ENCODE data around the gene FAM120A. TPM values are rescaled to one million over a fixed set of nuclear protein-coding genes. Genes with fewer than 3 reads are reported as not detected.

FAM120A gene
- total and polyA plus RNA-seq, 9 of the 15 experiments (the other 6 are each of a cell fraction or from before 2014, with no cell fraction given): 8.7 to 71.0 (median 42.2) TPM

DNA sequence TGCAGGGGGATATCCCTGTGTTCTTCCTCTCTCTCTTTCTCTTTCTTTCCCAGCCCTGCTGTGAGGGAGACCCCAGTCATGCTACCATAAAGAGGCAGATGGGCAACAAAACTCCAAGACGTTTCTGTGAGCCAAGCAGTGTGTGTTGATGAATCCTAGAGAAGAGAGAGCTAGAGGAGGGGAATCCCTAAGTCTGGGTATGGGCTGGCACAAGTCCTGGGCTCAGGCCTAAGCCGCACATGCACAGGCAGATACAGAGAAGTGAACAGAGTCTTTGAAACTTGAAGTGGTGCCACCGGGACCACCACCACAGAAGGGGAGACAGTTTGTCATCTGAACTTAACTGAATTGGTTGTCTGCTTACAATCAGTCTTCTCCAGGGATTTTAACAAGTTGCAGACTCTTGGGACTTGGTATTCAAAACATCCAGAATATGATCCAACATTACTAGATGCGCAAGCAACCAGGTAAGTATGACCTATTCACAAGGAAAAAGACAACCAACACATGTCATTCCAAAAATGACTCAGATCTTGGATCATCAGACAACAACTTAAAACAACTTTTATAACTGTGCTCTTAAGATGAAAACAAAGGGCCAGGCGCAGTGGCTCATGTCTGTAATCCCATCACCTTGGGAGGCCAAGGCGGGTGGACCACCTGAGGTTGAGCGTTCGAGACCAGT, 10.4 kb upstream of the FAM120A start (continued):
- TF ChIP-seq, protein P1, sequence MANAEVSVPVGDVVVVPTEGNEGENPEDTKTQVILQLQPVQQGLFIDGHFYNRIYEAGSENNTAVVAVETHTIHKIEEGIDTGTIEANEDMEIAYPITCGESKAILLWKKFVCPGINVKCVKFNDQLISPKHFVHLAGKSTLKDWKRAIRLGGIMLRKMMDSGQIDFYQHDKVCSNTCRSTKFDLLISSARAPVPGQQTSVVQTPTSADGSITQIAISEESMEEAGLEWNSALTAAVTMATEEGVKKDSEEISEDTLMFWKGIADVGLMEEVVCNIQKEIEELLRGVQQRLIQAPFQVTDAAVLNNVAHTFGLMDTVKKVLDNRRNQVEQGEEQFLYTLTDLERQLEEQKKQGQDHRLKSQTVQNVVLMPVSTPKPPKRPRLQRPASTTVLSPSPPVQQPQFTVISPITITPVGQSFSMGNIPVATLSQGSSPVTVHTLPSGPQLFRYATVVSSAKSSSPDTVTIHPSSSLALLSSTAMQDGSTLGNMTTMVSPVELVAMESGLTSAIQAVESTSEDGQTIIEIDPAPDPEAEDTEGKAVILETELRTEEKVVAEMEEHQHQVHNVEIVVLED (CRISPR knock-in tag; IDR thresholded peaks at IDR 0.05): no peak
- no peak for TF ChIP-seq BACH1 (tag; IDR thresholded peaks at IDR 0.05)
- no peak for TF ChIP-seq PYGO2 (tag; IDR thresholded peaks at IDR 0.05)
- no peak for TF ChIP-seq ZFP30 (CRISPR knock-in tag; IDR thresholded peaks at IDR 0.05; ENCODE audit: borderline replicate concordance)
- no peak for TF ChIP-seq HDAC2 (IDR thresholded peaks at IDR 0.05)
- no peak for TF ChIP-seq ZNF124 (CRISPR knock-in tag; IDR thresholded peaks at IDR 0.05)
- TF ChIP-seq SP2 (IDR thresholded peaks at IDR 0.05; ENCODE audit: extremely low read depth, low read depth, low read length, poor library complexity, severe bottlenecking): no peak
- no peak for TF ChIP-seq ZFX (CRISPR knock-in tag; IDR thresholded peaks at IDR 0.05)

DNA sequence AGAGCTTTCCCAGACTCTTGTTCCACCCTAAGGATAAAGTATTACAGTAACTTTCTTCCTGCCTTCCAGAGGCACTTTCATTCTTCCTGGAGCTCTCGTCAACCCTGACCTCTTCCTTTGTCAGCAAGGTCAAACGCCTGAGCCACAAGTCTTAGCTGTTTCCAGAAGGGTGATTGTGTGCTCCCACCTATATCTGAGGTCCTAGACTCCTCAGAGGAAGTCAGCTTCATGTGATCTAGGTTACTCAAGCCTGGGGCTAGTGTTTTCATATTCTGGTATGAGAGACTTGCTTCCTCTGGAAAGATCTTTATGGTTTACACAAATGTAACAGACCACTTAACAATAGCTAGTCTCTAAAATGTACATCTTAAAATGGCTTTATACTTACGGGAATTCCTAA, 5.4 kb upstream of the FAM120A start:
- no TSS peak for BruUV-seq (replicated peaks)
- no peak overlapping the region for H3K4me2 ChIP-seq (ENCODE audit: insufficient read depth, low read length)
- no peak overlapping the region for H2AFZ ChIP-seq (ENCODE audit: low read depth, low read length)
- peaks cover 4 to 6% of the 10 kb centered on the region in 2 experiments; a peak in 4 of 5 replicates for H3K4me1 ChIP-seq (replicated peaks in 1 of 2; ENCODE audit: control insufficient read depth in 2 of 2, insufficient read depth in 2 of 2, low read length in 2 of 2)
- ATAC-seq: no peak
- intact Hi-C loops (cut with micrococcal nuclease): no loop called here
- no peak overlapping the region for H3K4me3 ChIP-seq
- no peak for DNase-seq (ENCODE audit: extremely low read depth in 1 of 4, low spot score in 3 of 4)
- in situ Hi-C loops (cut with MboI): no loop called here
- peaks cover 22% of the 10 kb centered on the region for H3K79me2 ChIP-seq (ENCODE audit: control insufficient read depth, insufficient read depth, low read length)
- 0 out of 2 replicates have a peak, but pooled peaks cover 3% of the 10 kb centered on the region for H4K20me1 ChIP-seq (replicated peaks; ENCODE audit: control insufficient read depth, insufficient read depth, low read length)
- H3K9me1 ChIP-seq (ENCODE audit: control insufficient read depth, insufficient read depth, low read length): no peaks in the 10 kb centered on the region
- no peak overlapping the region for H3K9ac ChIP-seq (ENCODE audit: insufficient read depth in 1 of 2, low read depth in 2 of 2, low read length in 2 of 2)
- CTCF ChIA-PET (ENCODE audit: low intra/inter-chr PET ratio): no interaction called here
- peaks cover 3 to 4% of the 10 kb centered on the region in 2 experiments; a peak in 3 of 5 replicates for H3K27me3 ChIP-seq (ENCODE audit: control insufficient read depth in 2 of 2, insufficient read depth in 2 of 2, low read length in 2 of 2)
- no peak overlapping the region for H3K27ac ChIP-seq (ENCODE audit: extremely low read depth, low read depth, low read length)
- no peak for FAIRE-seq
- peaks cover 41% of the 10 kb centered on the region for H3K36me3 ChIP-seq (ENCODE audit: control insufficient read depth, insufficient read depth, low read length)
- POLR2A ChIA-PET: interaction anchor here (1.7 kb wide), 1 partner anchor 9 kb away, joined by 5 read pairs; no protein-coding TSS in a partner anchor
- 78% methylated on average over 3 of the region's 3 CpGs for WGBS (ENCODE audit: insufficient coverage, low coverage, missing lambda C conversion rate)
- H3K9me3 ChIP-seq (replicated peaks; ENCODE audit: control insufficient read depth, insufficient read depth, low read depth, low read length): no peaks in the 10 kb centered on the region
- TF ChIP-seq ZKSCAN1 (IDR thresholded peaks at IDR 0.05; ENCODE audit: low read depth, low read length): no peak
- no peak for TF ChIP-seq JUN (IDR thresholded peaks at IDR 0.05; ENCODE audit: borderline replicate concordance, low read depth, low read length)
- no peak for TF ChIP-seq JUN (CRISPR knock-in tag; IDR thresholded peaks at IDR 0.05; ENCODE audit: borderline replicate concordance)
- TF ChIP-seq, protein P2, sequence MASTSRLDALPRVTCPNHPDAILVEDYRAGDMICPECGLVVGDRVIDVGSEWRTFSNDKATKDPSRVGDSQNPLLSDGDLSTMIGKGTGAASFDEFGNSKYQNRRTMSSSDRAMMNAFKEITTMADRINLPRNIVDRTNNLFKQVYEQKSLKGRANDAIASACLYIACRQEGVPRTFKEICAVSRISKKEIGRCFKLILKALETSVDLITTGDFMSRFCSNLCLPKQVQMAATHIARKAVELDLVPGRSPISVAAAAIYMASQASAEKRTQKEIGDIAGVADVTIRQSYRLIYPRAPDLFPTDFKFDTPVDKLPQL (IDR thresholded peaks at IDR 0.05; ENCODE audit: extremely low read depth, insufficient read length): no peak
- TF ChIP-seq ZNF584 (CRISPR knock-in tag; IDR thresholded peaks at IDR 0.05; ENCODE audit: low read depth): no peak
- no peak for TF ChIP-seq ZEB2 (IDR thresholded peaks at IDR 0.05)
- no peak for TF ChIP-seq U2AF1 (optimal IDR thresholded peaks at IDR 0.05; ENCODE audit: low read depth, low read length)
- no peak for TF ChIP-seq PCBP1 (IDR thresholded peaks at IDR 0.05; ENCODE audit: low read depth, low read length, poor library complexity, severe bottlenecking)
- TF ChIP-seq, protein P3, sequence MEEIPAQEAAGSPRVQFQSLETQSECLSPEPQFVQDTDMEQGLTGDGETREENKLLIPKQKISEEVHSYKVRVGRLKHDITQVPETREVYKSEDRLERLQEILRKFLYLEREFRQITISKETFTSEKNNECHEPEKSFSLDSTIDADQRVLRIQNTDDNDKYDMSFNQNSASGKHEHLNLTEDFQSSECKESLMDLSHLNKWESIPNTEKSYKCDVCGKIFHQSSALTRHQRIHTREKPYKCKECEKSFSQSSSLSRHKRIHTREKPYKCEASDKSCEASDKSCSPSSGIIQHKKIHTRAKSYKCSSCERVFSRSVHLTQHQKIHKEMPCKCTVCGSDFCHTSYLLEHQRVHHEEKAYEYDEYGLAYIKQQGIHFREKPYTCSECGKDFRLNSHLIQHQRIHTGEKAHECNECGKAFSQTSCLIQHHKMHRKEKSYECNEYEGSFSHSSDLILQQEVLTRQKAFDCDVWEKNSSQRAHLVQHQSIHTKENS (CRISPR knock-in tag; IDR thresholded peaks at IDR 0.05): no peak
- TF ChIP-seq HDAC6 (IDR thresholded peaks at IDR 0.05; ENCODE audit: low read depth, low read length): no peak
- no peak for TF ChIP-seq CBFA2T3 (IDR thresholded peaks at IDR 0.05)
